HAP-1 (cell line): ENCODE results near the gene C4orf54.

ENCODE experiments used
- DNase-seq, 2 experiments: peaks; one replicate each; pipeline ENCODE4 v3.0.0-alpha.2; 2016 to 2020; ENCODE audit warnings: low spot score in 2 of 2
- H3K27me3 ChIP-seq: fragments of 250-450 bp; sonication (Bioruptor Pico); 2 replicates; pipeline ENCODE4 v1.5.1; 2020; ENCODE audit warnings: low read depth, mild to moderate bottlenecking, moderate library complexity
- H3K36me3 ChIP-seq: fragments of 250-450 bp; sonication (Bioruptor Pico); replicated peaks from 2 replicates; pipeline ENCODE4 v1.5.1; 2020; ENCODE audit warnings: mild to moderate bottlenecking
- H3K4me1 ChIP-seq: fragments of 250-450 bp; sonication (Bioruptor Pico); 2 replicates; pipeline ENCODE4 v1.5.1; 2020; ENCODE audit warnings: mild to moderate bottlenecking
- H3K4me3 ChIP-seq: fragments of 250-450 bp; sonication (Bioruptor Pico); 2 replicates; pipeline ENCODE4 v1.5.1; 2020; ENCODE audit warnings: mild to moderate bottlenecking, moderate library complexity
- H3K9me3 ChIP-seq: fragments of 250-450 bp; sonication (Bioruptor Pico); 2 replicates; pipeline ENCODE4 v1.5.1; 2020; ENCODE audit warnings: mild to moderate bottlenecking, moderate library complexity
- in situ Hi-C: fragments of 300-500 bp; cut with MboI; formaldehyde crosslinking; loops from 3 replicates; pipeline ENCODE4 v1.14.3; 2020; ENCODE audit warnings: low sequenced_read_pairs, inconsistent platforms, mixed read lengths

The C4orf54 gene

DNA sequence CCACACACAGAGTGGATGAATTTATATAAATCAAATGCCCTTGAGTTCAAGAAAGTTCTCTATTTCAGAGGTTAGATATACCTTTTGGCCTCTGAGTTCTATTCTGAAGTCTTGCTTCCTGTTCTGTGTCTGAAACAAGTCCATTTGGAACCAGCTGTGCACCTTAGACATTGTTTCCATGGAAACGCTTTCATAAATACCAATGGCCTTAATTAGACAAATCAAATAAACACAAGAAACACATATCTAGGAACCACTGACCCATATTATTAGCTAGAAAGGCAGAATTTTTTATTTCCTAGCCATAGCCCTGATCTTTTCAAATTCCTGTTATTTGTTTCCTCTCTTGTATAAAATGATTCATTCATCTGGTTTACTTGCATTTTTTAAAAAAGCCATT is 8.4 kb upstream of the C4orf54 start:
- no peak for DNase-seq
- Histone ChIP-seq H3K27me3 (no peaks in the 10 kb centered on the region), H3K4me1 (no peaks in the 10 kb centered on the region), H3K36me3 (no peaks in the 10 kb centered on the region), H3K4me3 (no peak overlapping the region), H3K9me3 (no peaks in the 10 kb centered on the region; the same call in 1 of the 2 replicates)
- in situ Hi-C loops, result no loop called here

DNA sequence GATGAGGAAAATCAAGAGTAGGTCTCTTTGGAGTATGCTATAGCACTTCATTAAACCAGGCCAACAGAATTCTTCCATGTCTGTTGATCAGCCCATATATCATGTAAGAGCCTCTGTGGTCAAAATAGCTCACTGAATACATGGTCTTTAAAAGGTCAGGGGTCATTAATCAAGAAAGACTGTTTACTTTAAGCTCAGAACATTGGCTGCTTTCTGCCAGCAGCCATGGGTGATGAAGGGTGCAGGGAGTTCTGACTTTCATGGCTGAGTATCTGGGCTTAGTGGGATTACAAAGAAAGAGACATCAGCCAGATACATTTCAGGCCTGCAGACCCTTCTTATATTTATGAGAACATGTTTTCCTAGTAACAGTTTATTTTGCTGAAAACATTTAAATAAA is 7.1 kb upstream of the C4orf54 start:
- H3K27me3 ChIP-seq, result no peaks in the 10 kb centered on the region
- no peak for DNase-seq
- H3K9me3 ChIP-seq, result no peaks in the 10 kb centered on the region
- no peak overlapping the region for H3K4me3 ChIP-seq
- no peaks in the 10 kb centered on the region for H3K4me1 ChIP-seq
- H3K36me3 ChIP-seq, result no peaks in the 10 kb centered on the region
- in situ Hi-C loops, result no loop called here

DNA sequence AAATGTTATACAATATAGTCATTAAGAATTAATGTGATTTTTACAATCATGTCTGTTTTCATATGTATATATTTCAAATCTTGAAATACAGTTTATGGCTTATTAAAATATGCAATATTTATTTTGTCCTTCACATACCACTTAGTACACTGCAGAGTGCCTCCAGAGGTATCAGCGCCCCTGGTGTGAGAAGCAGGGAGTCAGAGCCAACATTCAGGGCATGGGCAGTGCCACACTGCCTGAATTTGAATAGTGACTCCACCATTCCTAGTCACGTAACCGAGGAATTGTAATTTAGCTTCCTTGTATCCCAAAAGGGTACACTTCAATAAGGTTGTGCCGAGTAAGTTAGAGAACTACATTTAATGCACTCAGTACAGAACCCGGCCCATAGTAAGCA is 4.3 kb upstream of the C4orf54 start:
- DNase-seq, result no peak
- H3K9me3 ChIP-seq, result no peaks in the 10 kb centered on the region
- no peak overlapping the region for H3K4me3 ChIP-seq
- no peaks in the 10 kb centered on the region for H3K36me3 ChIP-seq
- no peaks in the 10 kb centered on the region for H3K27me3 ChIP-seq
- H3K4me1 ChIP-seq, result no peaks in the 10 kb centered on the region
- in situ Hi-C loops, result no loop called here

DNA sequence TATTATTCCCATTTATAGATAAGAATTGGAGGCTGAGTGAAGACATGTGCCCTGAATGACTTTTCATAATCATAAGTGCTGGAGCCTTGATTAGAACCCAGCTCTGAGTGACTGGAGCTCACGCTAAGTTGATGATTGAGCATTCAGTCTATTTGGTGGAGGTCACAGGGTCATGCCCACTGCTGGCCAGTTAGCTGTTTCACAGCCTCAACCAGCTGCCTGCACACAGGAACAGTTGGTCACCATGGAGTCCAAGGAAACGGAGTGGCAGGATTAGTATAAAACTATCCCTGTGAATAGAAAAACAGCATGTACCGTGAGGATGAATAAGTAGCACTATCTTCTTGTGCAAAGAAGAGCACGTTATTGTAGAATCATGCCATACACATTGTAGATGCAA is 1.0 kb upstream of the C4orf54 start:
- Histone ChIP-seq H3K4me3 (no peak overlapping the region), H3K36me3 (no peaks in the 10 kb centered on the region), H3K4me1 (no peaks in the 10 kb centered on the region), H3K9me3 (no peaks in the 10 kb centered on the region), H3K27me3 (no peaks in the 10 kb centered on the region)
- no peak for DNase-seq
- in situ Hi-C loops, result no loop called here

DNA sequence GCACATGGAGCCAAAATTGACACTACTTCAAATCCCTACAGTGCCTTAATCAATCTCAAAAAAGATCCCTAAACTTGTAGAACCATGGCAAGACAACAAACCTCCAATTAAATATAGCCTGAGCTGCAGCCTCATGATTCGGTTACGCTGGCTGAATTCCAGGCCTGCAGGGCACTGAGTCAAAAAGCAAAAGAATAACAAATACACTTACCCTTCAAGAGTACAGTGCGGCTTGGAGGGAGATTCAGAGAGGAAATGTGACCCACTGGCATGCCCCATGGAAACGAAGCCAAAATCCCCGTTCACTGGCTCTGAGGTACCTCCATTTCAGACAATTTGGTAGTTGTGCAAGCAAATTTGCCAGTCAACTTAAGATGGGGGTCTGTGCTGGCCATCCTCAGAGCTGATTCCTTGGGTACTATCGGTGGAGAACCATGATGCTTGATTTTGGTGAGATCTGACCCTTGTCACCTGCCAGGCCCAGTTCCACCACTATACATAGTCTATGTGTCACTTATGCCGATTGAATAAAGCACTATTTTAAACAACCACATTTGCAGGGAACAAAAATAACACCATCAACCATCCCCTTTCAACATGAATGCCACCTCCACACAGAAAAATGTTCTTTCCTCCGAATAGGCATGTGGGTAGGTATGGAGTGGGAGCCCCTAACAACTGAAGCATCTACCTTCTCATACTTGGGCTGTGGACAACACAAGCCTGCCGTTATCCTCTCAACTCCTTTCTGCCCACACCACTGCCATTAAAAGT is 2.1 kb downstream of the C4orf54 start:
- in situ Hi-C loops, result no loop called here
- Histone ChIP-seq H3K4me1 (no peaks in the 10 kb centered on the region), H3K9me3 (no peaks in the 10 kb centered on the region), H3K27me3 (no peaks in the 10 kb centered on the region), H3K36me3 (no peaks in the 10 kb centered on the region), H3K4me3 (no peak overlapping the region)
- DNase-seq, result no peak

DNA sequence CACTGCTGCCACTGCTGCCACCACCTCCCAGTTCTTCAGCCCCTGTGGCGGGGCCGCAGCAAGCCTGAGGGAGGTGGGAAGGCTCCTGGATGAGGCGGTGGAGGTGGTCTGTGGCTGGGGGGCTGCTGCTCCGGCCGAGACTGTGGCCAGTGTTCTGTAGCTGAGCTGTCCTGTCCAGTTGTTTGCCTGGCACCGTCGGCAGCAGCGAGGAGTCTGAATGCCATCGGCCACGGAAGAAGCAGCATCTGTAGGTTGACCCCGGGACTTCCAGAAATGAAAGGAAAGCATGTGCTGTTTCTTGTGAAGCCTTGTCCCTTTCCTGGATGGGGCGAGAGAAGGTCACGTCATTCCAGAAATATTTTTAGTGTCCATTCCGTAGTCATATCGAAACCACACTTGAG is 3.3 kb downstream of the C4orf54 start:
- no peak for DNase-seq
- in situ Hi-C loops, result no loop called here
- H3K4me1 ChIP-seq, result no peaks in the 10 kb centered on the region
- no peaks in the 10 kb centered on the region for H3K27me3 ChIP-seq
- no peaks in the 10 kb centered on the region for H3K36me3 ChIP-seq
- no peaks in the 10 kb centered on the region for H3K9me3 ChIP-seq
- H3K4me3 ChIP-seq, result no peak overlapping the region

DNA sequence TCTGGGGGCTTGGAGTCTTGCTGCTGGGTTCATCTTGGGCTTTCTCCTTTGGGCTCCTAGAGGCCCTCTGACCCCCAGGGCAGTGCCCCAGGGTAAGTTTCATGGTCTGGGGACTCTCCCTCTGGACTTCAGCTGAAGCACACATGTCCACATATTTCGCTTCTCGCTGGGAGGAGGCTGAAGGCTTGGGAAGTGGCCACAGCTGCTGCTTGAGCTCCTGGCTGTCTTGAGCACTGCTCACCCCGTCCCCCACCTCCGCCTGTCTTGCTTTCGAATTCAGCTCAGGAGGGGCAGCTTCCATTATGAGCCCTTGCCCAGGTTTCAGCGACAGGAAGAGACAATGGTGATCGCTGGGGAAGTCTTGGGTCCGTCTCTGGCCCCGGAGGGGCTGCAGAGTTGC is 3.7 kb downstream of the C4orf54 start:
- no peak for DNase-seq
- Histone ChIP-seq H3K36me3 (no peaks in the 10 kb centered on the region), H3K4me1 (no peaks in the 10 kb centered on the region), H3K9me3 (no peaks in the 10 kb centered on the region), H3K4me3 (no peak overlapping the region), H3K27me3 (no peaks in the 10 kb centered on the region)
- in situ Hi-C loops, result no loop called here

DNA sequence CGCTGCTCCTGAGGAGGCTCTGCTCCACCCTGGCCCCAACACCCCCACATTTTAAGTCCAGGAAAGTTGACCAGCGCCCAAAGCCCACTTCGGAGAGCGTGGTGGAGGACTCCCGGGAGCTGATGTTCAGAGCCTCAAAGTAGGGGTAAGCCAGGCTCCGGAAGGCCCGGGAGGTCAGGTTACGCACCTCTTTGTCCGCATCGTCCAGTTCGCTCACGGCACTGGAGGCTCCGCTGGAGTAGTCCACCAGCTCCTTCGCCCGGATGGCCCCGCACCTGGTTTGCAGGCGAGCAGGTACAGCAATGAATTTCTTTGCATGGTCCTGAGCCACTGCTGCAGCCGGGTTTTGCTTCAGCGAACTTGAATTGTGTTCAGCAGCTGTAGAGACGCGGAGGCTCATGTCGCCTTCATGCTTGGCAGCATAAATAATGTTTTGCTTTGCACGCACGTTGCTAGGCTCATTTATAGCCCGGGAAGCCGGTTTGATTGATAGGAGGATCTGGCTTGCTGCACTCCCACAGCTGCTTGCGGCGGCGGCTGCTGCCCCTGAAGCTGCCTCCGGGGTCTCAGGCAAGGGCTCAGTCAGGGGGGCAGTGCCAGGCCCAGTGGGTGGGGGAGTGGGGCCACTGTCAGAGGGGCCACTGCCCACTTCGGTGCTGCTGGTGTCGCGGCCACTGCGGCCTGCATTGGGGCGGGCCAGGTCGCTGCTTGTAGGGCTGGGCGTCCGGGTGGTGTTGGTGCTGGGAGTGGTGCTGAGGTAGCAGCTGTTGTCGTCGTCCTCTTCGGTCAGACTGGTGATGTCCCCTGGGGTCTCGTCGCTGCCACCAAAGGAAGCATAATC is 4.8 kb downstream of the C4orf54 start:
- H3K9me3 ChIP-seq, result no peaks in the 10 kb centered on the region
- DNase-seq, result no peak
- no peak overlapping the region for H3K4me3 ChIP-seq
- H3K4me1 ChIP-seq, result peaks cover 3% of the 10 kb centered on the region; the same call in 1 of the 2 replicates
- in situ Hi-C loops, result no loop called here
- no peaks in the 10 kb centered on the region for H3K27me3 ChIP-seq
- H3K36me3 ChIP-seq, result no peaks in the 10 kb centered on the region

DNA sequence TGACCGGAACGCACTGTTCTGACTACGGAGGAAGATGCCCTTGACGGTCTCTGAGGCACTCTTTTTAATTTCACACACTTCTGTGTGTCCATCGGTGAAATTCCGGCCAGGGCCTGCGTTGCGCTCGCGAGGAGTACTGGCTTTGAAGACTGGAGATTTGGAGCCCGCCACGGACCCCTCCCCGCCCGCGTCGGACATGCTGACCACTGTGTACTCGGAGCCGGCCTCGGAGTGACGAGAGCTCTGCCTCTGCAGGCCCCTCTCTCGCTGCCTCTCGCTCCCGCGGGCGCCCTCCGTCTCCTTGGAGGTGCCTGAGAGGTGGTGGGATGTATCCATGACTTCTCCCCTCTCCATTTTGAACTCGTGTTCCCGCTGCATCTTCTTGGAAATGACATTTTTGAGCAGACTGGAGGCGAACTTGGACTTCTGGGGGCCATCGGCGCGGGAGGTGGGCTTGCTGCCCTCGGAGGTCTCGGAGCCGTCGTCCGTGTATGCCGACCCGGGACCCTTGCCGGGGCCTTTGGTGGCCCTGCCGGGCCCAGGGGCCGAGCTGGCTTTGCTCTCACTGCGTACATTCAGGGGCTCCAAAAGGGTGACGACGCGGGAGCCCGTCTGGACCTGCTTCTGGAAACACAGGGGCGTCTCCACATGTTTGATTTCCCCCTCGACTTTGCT is 5.7 kb downstream of the C4orf54 start:
- no peak for DNase-seq
- in situ Hi-C loops, result no loop called here
- Histone ChIP-seq H3K36me3 (no peaks in the 10 kb centered on the region), H3K9me3 (no peaks in the 10 kb centered on the region), H3K4me3 (no peak overlapping the region), H3K27me3 (no peaks in the 10 kb centered on the region), H3K4me1 (peaks cover 3% of the 10 kb centered on the region; the same call in 1 of the 2 replicates)

DNA sequence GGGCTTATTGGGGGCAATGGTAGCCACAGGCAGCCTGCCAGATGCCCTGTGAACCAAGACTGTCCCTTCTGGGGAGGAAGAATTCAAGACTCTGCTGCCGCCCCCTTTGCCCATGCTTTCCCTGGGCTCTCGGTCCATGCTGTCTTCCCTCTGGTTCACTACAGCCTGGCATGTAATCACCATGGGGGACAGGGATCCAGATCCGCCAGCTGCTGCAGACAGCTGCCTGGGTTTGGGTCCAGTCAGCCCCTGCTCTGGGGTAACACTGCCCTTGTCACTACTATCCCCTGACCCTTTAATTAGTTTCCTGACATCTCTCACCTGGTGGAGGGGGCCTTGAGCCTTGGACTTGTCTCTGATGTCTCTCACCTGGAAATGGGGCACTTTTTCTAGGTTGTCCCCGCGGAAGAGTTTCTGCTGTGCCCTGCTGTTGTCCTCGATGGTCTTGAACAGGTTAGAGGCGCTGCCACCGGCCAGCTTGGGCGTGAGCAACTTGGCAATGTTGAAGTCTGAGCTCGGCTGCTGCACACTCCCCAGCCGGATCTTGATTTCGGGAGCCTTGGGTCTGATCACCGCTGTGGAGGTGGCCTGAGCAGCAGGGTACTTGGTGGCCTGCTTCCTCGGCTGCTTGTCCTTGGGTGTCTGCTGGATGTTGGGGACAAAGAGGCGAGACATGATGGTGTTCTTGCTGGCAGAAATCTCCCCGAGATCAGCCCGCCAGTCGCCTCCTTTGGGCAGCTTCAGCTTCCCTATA is 6.4 kb downstream of the C4orf54 start:
- H3K4me3 ChIP-seq, result no peak overlapping the region
- no peaks in the 10 kb centered on the region for H3K36me3 ChIP-seq
- in situ Hi-C loops, result no loop called here
- no peaks in the 10 kb centered on the region for H3K9me3 ChIP-seq
- DNase-seq, result no peak
- peaks cover 3% of the 10 kb centered on the region; the same call in 1 of the 2 replicates for H3K4me1 ChIP-seq
- no peaks in the 10 kb centered on the region for H3K27me3 ChIP-seq

DNA sequence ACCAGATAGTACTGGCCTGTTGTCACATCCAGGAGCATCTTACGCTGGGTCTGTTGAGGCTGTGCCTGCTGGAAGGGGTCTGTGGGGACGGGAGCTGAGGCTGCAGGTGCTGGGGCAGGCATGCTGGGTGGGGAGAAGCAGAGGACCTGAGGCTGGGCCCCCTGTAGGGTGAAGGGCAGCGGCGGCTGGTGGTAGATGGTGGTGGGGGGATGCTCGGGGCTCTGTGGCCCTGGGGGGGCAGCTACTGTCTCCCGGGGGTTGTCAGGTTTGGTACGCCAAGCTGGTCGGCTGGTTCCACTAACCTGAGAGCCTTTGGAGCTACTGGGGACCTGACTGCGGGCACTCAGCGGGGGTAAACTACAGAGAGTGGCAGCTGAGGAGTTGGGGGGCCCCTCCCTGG is 7.8 kb downstream of the C4orf54 start:
- 0 out of 2 replicates have a peak, but pooled peaks cover 3% of the 10 kb centered on the region for H3K27me3 ChIP-seq
- no peak for DNase-seq
- H3K4me1 ChIP-seq, result peaks cover 3% of the 10 kb centered on the region; the same call in 1 of the 2 replicates
- no peaks in the 10 kb centered on the region for H3K9me3 ChIP-seq
- no peak overlapping the region for H3K4me3 ChIP-seq
- in situ Hi-C loops, result no loop called here
- H3K36me3 ChIP-seq, result no peaks in the 10 kb centered on the region

DNA sequence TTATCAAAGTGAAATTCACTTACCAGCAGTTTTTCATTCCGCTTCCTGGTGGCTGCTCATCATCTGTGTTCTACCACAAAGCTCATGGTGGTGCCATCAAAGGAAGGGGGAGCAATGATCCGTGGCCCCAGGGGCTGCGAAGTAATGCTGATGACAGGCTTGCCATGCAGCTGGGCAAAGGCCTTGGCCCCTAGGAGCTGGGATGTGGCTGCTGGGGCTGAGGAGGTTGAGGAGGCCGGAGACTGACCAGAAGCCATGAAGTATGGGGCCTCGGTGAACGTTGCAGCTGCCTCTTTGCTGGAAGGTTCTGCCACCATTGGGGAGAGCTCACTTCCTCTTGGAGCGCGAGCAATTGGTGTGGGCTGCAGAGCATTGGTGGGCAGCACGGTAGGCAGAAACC is 8.4 kb downstream of the C4orf54 start:
- 0 out of 2 replicates have a peak, but pooled peaks cover 3% of the 10 kb centered on the region for H3K27me3 ChIP-seq
- H3K9me3 ChIP-seq, result no peaks in the 10 kb centered on the region
- DNase-seq, result no peak
- no peaks in the 10 kb centered on the region for H3K36me3 ChIP-seq
- H3K4me3 ChIP-seq, result no peak overlapping the region
- peaks cover 3% of the 10 kb centered on the region; the same call in 1 of the 2 replicates for H3K4me1 ChIP-seq
- in situ Hi-C loops, result no loop called here

DNA sequence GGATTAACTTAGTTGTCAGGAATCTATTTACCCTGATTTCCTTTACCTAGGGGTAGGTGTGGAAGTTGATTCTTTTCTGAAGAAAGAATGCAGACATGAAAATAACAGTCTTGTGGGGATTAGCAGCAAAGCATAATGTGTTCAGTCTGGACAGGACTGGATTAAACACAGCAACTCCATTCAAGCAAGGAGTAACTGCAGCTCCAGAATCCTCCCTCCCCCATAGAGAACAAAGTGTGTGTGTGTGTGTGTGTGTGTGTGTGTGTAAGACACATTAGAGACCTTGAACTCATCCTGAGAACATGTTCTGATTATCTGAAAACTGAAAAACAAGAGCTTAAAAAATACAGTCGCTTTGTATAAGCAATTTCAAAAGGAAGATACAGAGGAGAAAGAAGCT is 9.3 kb downstream of the C4orf54 start:
- in situ Hi-C loops, result no loop called here
- Histone ChIP-seq H3K27me3 (0 out of 2 replicates have a peak, but pooled peaks cover 3% of the 10 kb centered on the region), H3K36me3 (no peaks in the 10 kb centered on the region), H3K4me1 (peaks cover 3% of the 10 kb centered on the region; the same call in 1 of the 2 replicates), H3K9me3 (no peaks in the 10 kb centered on the region), H3K4me3 (no peak overlapping the region)
- DNase-seq, result peak; percentile 18 to 23
